Neural progenitor cell (in vitro differentiated cells): ENCODE data around the gene ACOT13.

Experiments
- EZH2 ChIP-seq: fragments of 200-600 bp; sonication (generic); IDR thresholded peaks from 2 replicates; pipeline ENCODE4 v1.6.1; 2017; ENCODE audit warnings: antibody characterized with exemption, mild to moderate bottlenecking, moderate library complexity
- EZH2phosphoT487 ChIP-seq: fragments of 200-600 bp; sonication (generic); IDR thresholded peaks from 2 replicates; pipeline ENCODE4 v1.6.1; 2017; ENCODE audit warnings: antibody characterized with exemption
- TF ChIP-seq, protein P1 (sequence below): fragments of 200-600 bp; sonication (generic); IDR thresholded peaks from 2 replicates; pipeline ENCODE4 v1.5.1; 2017; ENCODE audit warnings: antibody characterized with exemption, mild to moderate bottlenecking

DNA sequence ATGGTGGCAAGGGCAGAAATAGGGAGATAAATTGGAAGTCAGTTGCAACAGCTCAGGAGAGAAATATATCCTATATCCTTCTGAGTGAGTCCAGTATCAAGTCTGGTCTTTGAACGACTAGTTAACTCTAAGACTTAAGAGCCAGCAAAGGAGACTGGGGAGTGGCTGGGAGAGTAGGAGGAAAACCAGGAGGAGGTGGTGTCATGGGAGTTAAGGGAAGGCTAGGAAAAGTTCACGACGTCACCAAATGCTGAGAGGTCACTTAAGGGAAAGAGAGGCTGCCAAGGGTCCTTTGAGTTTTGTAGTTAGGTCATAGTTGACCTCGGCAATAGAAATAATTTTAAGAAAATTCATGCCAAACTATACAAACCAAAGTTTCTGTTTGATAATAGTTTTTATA, 25.1 kb downstream of the ACOT13 start:
- TF ChIP-seq, protein P1, sequence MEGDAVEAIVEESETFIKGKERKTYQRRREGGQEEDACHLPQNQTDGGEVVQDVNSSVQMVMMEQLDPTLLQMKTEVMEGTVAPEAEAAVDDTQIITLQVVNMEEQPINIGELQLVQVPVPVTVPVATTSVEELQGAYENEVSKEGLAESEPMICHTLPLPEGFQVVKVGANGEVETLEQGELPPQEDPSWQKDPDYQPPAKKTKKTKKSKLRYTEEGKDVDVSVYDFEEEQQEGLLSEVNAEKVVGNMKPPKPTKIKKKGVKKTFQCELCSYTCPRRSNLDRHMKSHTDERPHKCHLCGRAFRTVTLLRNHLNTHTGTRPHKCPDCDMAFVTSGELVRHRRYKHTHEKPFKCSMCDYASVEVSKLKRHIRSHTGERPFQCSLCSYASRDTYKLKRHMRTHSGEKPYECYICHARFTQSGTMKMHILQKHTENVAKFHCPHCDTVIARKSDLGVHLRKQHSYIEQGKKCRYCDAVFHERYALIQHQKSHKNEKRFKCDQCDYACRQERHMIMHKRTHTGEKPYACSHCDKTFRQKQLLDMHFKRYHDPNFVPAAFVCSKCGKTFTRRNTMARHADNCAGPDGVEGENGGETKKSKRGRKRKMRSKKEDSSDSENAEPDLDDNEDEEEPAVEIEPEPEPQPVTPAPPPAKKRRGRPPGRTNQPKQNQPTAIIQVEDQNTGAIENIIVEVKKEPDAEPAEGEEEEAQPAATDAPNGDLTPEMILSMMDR: no peak
- TF ChIP-seq EZH2: no peak
- TF ChIP-seq EZH2phosphoT487: no peak
